NCI-H345 (cell line): ENCODE measurements around the gene AVP.
"Not testable (repeated sequence)": the region's sequence is repeated elsewhere in the genome, so short reads cannot be mapped to it uniquely, and the experiment has no call there.

ENCODE experiments used
- DNase-seq: peaks from one replicate; lab custom pipeline; 2025; lab: John Stamatoyannopoulos, UW

The AVP gene

DNA sequence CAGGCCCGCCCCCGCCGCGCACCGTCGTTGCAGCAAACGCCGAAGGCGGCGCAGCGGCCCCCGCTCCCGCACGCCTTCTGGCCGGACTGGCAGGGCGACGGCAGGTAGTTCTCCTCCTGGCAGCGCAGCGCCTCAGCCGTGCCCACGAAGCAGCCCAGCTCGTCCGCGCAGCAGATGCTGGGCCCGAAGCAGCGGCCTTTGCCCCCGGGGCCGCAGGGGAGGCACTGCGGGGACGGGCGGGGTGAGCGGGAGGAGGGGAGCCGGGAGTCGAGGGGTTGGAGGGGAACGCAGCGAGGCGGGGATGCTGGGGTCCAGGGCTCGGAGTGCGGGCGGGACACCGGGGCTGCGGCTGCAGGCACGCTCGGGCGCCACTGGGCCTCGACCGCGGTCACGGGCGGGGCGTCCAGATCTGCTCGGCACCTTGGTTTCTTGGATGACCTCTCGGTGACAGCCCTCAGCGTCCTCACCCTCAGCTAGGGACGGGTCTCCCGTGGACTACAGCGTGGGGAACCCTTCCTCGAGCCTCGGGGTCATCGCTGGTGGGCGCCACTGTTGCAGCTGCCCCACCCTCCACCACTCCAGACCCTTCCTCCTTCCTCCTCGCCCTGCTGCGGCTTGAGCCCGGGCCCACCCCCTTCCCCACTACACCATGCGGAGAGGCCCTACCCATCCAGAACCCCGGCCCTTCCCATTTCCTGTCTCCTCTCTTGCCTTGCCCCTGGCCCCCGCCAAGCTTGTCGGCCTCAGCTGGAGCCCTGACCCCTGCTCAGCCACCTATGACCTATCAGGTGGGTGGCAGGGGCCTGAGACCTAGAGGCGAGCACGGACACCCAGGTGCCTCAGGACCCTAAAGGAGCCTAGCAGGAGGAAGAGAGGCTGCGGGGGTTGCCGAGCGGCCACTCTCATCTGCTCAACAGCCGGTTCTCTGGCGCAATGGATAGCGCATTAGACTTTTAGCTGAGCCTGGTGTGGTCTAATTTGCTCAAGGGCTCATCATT lies 1.3 kb downstream of the AVP start:
- no peak for DNase-seq

DNA sequence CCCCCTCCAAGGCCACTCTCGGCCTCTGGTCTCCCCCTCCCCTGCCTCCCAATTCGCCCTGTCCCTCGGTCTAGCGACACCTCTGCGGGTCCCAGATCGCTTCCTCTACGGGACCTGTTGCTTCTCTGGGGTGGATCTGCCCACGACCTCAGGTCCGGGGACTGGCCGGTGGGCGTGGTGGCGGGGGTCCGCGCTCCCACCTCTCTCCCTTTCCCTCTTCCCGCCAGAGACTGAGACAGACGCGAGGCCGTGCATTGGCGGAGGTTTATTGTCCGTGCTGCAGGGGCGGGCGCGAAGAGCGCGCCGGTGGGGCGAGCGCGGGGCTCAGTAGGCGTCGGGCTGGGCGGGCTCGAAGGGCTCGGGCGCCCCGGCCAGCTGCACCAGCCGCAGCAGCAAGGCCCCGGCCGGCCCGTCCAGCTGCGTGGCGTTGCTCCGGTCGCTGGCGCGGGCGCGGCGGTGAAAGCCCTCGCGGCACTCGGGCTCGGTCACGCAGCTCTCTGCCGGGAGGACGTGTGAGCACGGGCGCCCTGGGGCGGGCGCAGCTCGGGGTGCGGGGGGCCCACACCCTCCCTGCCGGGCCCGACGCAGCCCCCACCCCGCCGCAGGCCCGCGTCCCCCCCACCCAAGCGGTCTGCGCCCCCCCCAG lies 2.1 kb downstream of the AVP start:
- no peak for DNase-seq

DNA sequence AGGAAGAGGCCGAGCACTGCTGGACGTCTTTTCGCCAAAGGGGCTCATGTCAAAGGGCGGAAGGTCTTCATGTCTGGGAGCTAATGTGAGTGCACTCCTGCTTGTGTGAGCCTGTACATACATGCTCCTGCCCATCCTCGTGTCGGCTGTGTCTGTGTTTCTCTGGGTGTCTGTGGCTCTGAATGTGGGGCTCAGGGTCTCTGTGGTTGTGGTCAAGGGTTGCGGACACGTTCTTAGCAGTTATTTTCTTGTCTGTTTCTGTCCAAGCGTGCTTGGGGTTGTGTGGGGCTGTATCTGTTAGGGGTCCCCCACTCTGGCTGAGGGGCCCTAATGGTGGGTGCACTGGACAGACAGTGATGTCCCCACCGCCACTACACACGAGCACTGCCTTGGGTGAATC lies 2.9 kb downstream of the AVP start:
- no peak for DNase-seq

GRCh38 chr20:3080939-3081388 lies 3.6 kb downstream of the AVP start:
- DNase-seq, result no peak

DNA sequence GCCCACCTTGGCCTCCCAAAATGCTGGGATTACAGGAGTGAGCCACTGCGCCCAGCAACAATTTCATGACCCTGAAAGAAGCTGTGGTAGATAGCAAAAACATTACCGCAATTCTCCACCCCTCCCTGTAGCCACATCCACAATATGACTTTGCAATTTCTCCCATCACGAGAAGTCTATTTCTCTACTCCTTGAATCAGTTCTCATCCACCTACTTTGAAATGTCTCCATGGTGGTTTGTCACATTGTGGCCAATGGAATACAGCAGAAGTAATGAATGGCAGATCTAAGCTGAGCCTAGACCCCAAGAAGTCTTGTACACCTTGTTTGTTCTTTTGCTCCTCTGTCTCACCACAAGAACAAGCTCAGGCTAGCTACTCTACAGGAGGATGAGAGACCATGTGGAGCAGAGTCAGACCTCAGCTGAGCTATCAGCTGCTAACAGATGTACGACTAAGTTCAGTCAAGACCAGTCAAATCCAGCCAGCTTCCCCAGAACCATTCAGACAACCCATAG lies 6.8 kb downstream of the AVP start:
- no peak for DNase-seq

GRCh38 chr20:3075315-3075714 lies 9.2 kb downstream of the AVP start:
- DNase-seq, result not testable (repeated sequence)

DNA sequence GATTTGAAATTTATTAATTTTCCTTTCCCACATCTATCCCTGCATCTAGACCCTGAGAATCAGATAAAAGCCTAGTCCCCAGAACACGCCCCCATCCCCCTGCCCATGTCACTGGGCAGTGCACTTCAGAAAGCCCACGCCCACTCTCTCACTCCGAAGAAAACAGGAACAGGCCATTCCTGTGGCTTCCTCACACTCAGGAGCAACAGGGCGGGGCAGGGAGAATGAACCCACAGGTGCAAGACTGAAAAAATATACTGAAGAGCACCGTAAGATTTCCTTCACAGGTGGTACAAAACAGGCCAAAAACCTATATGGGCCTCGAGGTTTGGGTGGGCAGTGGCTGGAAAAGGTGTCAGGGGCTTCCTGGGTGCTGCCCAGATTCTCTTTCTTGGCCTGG lies 9.7 kb downstream of the AVP start:
- DNase-seq, result no peak

DNA sequence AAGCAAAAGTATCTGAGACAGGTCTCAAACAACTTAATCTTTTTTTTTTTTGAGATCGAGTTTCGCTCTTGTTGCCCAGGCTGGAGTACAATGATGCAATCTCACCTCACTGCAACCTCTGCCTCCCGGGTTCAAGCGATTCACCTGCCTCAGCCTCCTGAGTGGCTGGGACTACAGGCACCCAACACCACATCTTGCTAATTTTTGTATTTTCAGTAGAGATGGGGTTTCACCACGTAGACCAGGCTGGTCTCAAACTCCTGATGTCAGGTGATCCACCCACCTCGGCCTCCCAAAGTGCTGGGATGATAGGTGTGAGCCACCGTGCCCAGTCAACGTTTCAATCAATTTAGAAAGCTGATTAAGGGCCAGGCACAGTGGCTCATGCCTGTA lies 11.3 kb downstream of the AVP start:
- DNase-seq, result not testable (repeated sequence)

DNA sequence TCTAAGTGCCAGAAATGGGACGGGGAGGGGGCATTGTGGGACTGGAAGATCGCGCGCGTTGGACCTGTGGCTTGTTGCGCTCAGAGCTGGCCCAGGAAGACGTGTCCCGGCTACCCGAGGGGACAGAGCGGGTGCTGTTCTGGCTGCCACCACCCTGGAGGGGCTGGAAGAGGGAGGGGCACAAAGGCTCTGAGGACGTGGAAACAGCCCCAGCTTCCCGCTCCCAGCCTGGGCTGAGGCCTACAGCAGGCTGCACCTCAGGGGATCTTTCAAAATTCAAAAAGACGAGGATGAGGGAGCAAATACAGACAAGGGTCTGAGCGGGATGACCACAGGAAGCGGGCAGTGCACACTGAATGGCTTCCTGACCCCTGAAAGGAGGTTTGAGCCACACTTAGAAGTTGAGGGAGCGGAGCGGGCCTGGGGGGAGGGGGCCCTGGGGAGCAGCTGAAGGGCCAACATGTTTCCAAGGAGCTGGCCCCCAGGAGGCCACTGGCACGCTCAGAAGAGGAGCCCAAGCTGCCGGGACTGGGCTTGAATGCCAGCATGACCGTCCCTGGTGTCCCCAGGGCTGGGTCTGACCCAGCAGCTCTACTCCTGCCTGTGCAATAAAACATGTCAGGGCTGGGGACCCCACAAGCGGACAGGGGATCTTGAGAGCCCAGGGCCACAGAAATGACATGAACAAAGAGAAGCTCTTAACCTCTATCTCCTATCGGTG lies 11.8 kb downstream of the AVP start:
- no peak for DNase-seq

DNA sequence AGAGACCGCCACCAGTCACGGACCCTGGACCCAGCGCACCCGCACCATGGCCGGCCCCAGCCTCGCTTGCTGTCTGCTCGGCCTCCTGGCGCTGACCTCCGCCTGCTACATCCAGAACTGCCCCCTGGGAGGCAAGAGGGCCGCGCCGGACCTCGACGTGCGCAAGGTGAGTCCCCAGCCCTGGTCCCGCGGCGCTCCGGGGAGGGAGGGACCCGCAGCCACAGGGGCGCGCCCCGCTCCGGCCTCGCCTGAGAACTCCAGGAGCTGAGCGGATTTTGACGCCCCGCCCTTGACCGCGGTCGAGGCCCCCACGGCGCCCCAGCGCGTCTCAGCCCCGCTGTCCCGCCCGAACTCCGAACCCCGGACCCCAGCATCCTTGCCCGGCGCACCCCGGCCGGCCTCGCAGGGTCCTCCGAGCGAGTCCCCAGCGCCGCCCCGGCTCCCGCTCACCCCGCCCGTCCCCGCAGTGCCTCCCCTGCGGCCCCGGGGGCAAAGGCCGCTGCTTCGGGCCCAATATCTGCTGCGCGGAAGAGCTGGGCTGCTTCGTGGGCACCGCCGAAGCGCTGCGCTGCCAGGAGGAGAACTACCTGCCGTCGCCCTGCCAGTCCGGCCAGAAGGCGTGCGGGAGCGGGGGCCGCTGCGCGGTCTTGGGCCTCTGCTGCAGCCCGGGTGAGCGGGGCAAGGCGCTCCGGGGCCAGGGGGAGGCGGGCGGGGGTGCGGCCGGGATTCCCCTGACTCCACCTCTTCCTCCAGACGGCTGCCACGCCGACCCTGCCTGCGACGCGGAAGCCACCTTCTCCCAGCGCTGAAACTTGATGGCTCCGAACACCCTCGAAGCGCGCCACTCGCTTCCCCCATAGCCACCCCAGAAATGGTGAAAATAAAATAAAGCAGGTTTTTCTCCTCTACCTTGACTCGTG lies 12.7 kb downstream of the AVP start, which contains the start of gene OXT:
Gene OXT (plus strand): TSS at position 11 of the 920 bp plus-strand sequence. CDS start 36 bp downstream, at position 47.
- DNase-seq, result no peak

DNA sequence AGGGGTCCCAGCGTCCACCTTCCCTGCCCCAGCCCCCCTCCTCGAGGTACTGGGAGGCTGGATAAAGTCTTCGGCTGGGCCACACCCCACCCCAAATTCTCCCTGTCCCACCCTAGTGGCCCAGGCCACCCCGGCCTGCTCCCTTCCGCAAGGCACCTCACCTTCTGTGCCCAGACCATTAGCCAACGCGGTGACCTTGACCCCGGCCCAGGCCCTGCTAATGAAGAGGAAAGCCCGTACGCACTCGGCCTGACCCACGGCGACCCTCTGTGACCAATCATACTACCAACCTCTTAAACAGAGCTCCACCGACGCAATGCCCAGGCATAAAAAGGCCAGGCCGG lies 13.3 kb downstream of the AVP start:
- no peak for DNase-seq

DNA sequence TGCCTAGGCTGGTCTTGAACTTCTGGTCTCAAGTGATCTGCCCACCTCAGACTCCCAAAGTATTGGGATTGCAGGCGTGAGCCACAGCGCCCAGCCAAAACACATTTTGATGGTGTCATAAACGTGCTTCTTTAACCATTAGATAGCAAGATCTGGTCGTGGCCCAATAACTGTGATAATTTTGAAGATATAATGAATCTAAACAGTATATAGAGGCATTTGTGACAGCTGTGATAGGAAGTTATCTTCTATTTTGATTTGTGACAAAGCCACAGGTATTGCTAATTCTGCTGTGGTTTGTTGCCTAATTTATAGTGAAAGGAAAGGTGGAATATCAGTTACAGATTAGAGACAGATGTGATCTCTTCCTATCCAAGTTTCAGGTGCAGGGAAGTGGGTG lies 13.8 kb downstream of the AVP start:
- DNase-seq, result no peak

GRCh38 chr20:3068986-3069900 lies 15.3 kb downstream of the AVP start:
- peak; percentile 93 for DNase-seq

GRCh38 chr20:3068075-3068474 lies 16.4 kb downstream of the AVP start:
- DNase-seq, result peak; percentile 36

GRCh38 chr20:3067139-3068014 lies 17.1 kb downstream of the AVP start:
- DNase-seq, result no peak

GRCh38 chr20:3064119-3064518 lies 20.4 kb downstream of the AVP start:
- DNase-seq, result not testable (repeated sequence)

GRCh38 chr20:3059489-3059888 lies 25.0 kb downstream of the AVP start:
- DNase-seq, result no peak

- no peak for DNase-seq
These were observed 33.0 kb downstream of the AVP start for GRCh38 chr20:3051385-3052019.
